ENCODE data around the gene SKIC8. TPM values are rescaled to one million over a fixed set of nuclear protein-coding genes. Genes with fewer than 3 reads are reported as not detected.
A peak's percentile ranks its signal among the peaks of the same experiment; 100 is the strongest.
"Not testable (repeated sequence)": the region's sequence is repeated elsewhere in the genome, so short reads cannot be mapped to it uniquely, and the experiment has no call there.

SKIC8 gene
- polyA plus RNA-seq, 1 donor = 50.2 TPM

DNA sequence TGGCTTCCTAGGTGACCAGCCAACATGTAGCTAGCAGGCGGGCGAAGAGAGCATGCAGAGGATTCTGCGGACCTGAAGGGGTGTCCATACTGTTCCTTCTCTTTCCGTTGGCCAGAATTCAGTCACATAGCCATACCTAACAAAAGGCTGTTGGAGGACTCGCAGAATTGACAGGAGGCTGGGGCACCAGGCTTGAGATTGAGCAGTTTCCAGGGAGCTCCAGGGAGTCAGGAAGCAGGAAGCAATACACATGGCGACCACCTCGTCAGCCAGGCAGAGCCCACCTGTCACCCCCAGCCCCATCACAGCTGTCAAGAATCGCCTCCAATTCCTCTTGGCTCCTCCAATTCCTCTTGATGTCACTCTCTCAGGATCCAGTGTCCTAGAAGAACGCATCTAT, 48.3 kb downstream of the SKIC8 start:
- DNase-seq = no peak

DNA sequence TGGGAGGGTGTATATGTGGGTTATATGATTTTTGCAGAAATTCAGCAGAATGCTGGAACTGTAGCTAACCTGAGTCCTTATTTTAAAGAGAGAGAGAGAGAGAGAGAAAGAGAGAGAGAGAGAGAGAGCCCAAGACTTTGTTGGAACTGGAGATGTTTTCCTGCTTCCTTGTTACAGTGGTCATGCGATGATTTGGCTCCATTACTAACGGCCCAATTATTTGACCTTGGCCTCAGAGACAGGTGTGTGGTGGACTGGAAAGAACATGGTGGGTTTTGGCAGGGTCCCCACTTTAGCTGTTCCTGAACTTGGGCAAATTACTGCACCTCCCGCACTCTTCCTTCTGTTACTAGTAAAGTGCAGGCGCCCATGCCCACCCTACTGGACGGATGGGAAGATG, 50.3 kb downstream of the SKIC8 start:
- DNase-seq = no peak

DNA sequence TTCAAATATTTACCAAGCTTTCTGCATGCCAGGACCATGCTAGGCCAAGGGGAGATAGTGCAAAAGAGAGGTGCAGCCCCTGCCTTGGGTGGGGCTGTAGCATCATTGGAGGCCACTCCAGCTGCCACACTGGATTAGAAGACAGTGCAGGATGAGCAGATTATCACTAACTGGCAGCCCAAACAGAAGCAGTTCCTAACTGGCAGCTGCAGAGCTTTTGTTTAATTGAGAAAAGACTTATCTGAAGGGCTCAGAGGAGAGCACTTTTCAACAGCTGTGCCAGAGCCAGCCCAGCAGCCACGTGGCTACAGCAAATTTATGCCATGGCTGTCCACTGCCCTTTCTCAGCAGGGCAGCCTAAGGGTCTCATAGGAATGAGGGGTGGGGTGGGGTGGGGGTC, 51.5 kb downstream of the SKIC8 start:
- DNase-seq = no peak

DNA sequence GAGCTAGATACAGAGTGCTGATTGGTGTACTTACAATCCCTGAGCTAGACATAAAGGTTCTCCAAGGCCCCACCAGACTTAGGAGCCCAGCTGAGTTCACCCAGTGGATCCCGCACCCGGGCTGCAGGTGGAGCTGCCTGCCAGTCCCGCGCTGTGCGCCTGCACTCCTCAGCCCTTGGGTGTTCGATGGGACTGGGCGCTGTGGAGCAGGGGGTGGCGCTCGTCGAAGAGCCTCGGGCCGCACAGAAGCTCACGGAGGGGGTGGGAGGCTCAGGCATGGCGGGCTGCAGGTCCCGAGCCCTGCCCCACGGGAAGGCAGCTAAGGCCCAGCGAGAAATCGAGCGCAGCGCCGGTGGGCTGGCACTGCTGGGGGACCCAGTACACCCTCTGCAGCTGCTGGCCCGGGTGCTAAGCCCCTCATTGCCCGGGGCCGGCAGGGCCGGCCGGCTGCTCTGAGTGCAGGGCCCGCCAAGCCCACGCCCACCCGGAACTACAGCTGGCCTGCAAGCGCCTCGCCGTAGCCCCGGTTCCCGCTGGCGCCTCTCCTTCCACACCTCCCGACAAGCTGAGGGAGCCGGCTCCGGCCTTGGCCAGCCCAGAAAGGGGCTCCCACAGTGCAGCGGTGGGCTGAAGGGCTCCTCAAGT, 53.3 kb downstream of the SKIC8 start:
- not testable (repeated sequence) for DNase-seq

DNA sequence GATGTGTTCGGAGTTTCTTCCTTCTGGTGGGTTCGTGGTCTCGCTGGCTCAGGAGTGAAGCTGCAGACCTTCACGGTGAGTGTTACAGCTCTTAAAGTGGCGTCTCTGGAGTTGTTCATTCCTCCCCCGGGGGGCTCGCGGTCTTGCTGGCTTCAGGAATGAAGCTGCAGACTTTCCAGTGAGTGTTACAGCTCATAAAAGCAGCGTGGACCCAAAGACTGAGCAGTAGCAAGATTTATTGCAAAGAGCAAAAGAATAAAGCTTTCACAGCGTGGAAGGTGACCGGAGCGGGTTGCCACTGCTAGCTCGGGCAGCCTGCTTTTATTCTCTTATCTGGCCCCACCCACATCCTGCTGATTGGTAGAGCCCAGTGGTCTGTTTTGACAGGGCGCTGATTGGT, 54.0 kb downstream of the SKIC8 start:
- DNase-seq = not testable (repeated sequence)

DNA sequence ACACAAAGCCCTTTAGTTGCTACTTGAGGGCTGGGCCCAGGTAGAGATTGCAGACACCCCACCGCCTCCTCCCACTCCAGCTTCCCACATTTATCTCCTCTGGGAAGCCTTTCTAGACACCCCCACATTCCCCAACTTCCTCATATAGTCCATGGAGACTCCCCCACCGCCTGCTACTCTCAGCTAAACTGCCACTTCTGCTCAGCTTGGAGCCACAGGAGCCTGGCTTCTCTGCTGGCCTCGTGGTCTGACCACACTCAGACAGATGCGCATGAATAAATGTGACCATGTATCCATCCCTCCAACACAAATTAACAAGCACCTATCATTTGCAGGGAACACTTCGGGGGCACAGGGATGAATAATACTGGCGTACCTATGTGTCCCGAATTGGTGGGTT, 54.5 kb downstream of the SKIC8 start:
- no peak for DNase-seq

DNA sequence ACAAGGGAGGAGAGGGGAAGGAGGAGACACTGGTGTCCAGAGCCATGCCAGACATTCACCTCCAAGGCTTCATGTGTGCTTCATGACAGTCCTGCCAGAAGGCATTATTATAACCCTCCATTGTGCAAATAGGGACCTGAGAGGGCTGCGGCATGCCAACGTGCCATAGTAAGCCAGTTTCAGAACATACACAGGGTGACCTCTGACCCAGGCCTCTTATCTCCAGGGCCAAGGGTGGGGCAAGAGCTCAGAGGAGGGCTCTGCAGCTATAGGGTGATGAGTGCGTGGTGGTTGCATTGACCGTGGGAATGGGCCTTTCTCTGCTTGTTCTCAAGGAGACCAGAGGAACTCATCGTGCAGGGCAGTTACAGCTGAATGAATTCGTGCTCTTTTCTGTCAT, 55.3 kb downstream of the SKIC8 start:
- DNase-seq = no peak

DNA sequence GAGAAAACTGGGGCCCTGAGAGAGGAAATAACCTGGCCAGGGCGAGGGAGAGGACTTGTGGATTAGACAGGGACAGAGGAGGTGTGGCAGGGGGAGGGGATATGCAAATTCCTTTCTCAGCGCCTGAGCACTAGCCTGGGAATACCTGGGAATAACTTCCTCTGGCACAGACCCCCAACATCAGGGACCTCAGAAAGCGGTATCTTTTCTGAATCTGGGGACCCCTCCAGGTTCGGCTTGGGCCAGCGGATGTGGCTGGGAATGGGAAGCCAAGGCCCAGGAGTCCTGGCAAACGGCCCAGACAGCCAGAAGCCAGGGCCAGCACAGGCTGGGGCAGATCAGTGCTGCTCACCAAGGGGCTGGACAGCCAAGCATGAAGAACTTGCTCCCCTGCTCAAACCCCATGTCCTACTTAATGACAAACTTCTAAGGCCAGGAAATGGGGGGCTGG, 55.9 kb downstream of the SKIC8 start:
- no peak for DNase-seq

DNA sequence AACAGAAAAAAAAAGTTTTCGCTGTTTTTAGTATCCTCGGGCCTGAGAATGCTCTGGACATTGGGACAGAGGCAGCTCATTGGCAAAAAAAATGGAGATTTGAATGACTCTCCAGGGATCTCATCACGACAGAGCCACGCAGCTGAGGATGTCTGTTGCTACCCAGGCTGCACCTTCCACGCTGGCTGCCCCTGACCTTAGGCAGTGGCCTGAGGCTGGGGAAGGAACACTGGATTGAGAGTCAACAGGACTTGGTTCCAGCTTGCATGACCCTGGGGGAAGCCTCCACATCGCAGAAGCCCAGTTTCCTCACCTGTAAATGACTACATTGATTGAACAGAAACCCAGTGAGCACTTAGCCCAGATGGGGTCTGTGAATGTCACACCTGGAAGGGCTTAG, 56.4 kb downstream of the SKIC8 start:
- DNase-seq = no peak

DNA sequence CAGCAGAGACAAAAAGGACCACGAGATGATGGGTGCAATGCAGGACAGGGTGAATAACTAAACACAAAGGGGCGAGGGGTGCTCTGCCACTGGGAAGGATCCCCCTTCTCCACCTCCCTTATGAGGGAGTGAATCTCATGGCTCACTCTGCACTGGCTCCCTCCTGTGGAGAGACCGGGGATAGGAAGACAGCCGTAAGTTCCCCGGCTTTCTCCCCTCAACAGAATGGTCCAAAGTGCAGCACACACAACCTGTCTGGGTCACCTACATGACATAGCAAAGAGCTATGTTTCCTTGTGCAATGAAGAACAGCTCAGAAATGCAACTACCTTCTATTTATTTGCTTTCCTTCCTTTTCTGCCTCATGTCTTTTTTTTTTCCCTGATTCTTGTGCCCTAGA, 57.3 kb downstream of the SKIC8 start:
- DNase-seq = no peak

DNA sequence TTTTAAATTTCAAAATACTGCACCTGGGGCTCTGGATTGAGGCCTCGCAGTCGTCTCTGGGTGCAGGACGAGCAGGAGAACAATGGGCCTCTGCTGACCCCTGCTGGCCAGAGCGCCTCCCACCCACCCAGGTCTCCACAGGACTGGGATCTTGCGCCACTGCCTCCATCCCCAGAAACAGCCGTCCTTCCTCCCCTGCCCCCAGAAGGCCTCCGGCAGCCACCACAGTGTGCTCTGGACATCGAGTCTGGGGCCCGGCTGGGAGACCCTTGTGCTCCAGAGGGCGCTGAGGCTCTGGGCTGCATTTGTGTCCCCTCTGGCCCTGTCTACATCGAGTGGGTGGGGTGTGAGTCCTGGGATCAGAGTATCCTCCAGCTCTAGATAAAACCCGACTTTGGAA, 58.4 kb downstream of the SKIC8 start:
- peak; percentile 80 for DNase-seq

DNA sequence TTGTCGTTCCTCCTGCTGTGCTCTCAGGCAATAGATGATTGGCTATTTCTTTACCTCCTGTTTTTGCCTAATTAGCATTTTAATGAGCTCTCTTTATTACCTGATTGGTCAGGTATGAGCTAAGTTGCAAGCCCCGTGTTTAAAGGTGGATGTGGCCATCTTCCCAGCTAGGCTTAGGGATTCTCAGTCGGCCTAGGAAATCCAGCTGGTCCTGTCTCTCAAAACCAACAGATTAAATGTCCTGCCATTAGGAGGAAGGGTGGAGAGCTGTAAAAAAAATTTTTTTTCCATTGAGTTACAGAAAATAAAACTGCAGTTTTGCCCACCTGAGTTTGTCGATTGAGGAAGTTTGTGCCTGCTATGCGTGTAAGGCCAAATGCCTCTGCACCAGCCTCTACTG, 59.6 kb downstream of the SKIC8 start:
- no peak for DNase-seq

DNA sequence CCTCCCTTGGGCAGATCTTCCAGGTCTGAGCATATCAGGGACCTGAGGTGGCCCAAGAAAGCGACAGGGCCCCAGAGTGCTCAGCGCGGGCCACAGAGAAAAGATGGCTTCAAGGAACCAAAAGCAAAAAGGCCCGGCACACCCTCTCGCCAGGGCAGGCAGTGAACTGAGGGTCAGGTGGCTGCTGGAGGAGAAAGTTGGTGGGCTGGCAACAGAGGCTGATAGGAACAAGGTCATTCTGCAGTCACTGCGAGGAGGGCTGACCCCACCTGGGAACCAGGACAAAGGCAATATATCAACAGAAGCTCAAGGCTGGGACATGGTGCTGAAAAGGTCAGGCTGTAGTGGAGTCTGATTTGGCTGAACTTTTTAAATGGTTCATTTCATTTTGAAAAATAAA, 62.3 kb downstream of the SKIC8 start:
- DNase-seq = no peak

DNA sequence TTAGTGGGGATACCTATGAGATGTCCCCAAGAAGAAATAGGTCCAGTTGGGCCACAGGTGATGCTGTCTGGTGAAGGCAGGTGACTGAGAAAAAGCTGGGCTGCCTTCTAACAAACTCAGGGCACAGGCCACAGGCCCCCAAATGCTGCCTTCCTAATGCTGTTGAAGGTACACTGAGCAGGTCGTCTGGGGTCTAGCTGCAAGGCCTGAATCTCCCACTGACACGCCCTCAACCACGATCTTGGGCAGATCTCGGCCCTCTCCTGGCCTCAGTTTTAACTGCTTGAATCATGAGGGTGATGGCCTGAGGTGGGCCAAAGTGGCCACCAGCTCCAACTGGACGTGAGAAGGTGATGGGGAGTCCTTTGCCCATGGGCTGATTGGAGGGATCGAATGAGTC, 62.9 kb downstream of the SKIC8 start:
- DNase-seq = no peak

DNA sequence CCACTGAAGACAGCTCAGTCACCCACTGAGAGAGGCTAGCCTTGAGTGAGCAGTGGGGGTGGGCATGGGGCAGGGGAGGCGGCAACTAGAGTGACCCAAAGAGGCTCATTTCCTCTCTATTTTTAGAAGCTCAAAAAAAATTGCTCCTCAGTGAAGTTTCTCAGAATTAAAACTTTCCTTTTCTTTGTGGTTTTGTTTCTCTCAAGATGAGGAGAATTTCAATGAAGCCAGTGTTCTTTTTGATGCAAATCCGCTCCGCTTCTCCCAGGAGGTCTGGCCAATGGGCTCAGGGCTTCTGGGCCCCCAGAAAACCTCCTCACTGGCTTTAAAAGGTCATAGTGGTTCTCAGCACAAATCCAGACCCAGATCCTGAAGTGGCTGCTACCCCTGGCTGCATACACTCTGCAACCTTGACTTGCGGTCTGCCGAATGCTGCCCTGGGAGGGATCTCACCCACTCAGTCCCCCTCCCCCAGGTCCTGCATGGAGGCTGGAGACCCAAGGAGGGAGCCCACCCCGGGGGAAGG, 64.8 kb downstream of the SKIC8 start, which contains the start of gene ACSBG1:
ACSBG1 (minus strand) TSS at position 51 of the 526 bp plus-strand sequence. CDS start 64 bp downstream, outside the sequence.
- no peak for DNase-seq

DNA sequence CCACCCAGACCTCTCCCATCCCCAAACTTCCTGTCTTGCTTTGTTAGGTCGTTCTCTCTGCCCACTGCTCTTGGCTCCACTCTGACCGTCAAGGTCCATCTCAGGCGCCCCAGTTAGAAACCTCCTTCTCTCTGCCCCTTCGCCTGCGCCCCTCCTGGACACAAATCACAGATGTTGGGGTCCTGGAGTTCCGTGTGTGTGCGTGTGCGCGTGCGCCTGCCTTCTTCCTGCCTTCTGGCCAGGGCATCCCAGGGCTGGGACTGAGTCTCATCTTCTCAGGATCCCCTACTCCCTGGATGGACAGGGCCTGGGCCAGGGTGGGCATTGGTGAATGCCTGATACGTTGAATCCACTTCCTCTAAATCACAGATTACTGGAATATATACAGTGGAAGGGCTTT, 65.9 kb downstream of the SKIC8 start:
- DNase-seq = no peak

Other genes with a start within 250 kb of the SKIC8 start
- 26.7 TPM for gene TBC1D2B, start 221.9 kb downstream of the SKIC8 start, polyA plus RNA-seq (ENCODE audit: insufficient read length)
- 0.12 TPM for gene SH2D7, start 207.0 kb downstream of the SKIC8 start, polyA plus RNA-seq (ENCODE audit: insufficient read length)
- gene CIB2, start 168.2 kb downstream of the SKIC8 start, polyA plus RNA-seq (ENCODE audit: insufficient read length) = 11.5 TPM
- 39.0 TPM for gene IDH3A, start 150.2 kb downstream of the SKIC8 start, polyA plus RNA-seq (ENCODE audit: insufficient read length)
- gene ACSBG1, start 65.0 kb downstream of the SKIC8 start, polyA plus RNA-seq (ENCODE audit: insufficient read length) = 0.44 TPM
- gene DNAJA4, start 35.0 kb downstream of the SKIC8 start, polyA plus RNA-seq (ENCODE audit: insufficient read length) = 77.5 TPM
- gene CRABP1, start 40.7 kb upstream of the SKIC8 start, polyA plus RNA-seq (ENCODE audit: insufficient read length) = 9.2 TPM
- 36.8 TPM for gene IREB2, start 138.6 kb upstream of the SKIC8 start, polyA plus RNA-seq (ENCODE audit: insufficient read length)
- 2.3 TPM for gene HYKK, start 208.0 kb upstream of the SKIC8 start, polyA plus RNA-seq (ENCODE audit: insufficient read length)
- gene PSMA4, start 240.8 kb upstream of the SKIC8 start, polyA plus RNA-seq (ENCODE audit: insufficient read length) = 116 TPM